ENCODE results near the gene SLC51A. TPM values are rescaled to one million over a fixed set of nuclear protein-coding genes. Genes with fewer than 3 reads are reported as not detected.

SLC51A gene
- total RNA-seq, 2 experiments from 2014 or later, result not detected

GRCh38 chr3:196260784-196261183 lies 44.5 kb downstream of the SLC51A start:
- Mint-ChIP-seq H3K9me3 (peaks cover 3% of the 10 kb centered on the region), H3K27me3 (no peaks in the 10 kb centered on the region), H3K4me1 (ENCODE audit: low read depth) (no peaks in the 10 kb centered on the region), H3K4me3 (no peak overlapping the region), H3K36me3 (ENCODE audit: low read depth) (peaks cover 23% of the 10 kb centered on the region), H3K27ac (no peak overlapping the region)
- CTCF ChIA-PET, result interaction anchor here (2.4 kb wide), 1 partner anchor 262 kb away, joined by 10 read pairs; no protein-coding TSS in a partner anchor
- ATAC-seq, result no peak
- POLR2A ChIA-PET, result no interaction called here
- intact Hi-C loops (cut with micrococcal nuclease), result no loop called here
- no peak for DNase-seq
- TF ChIP-seq, protein P1, sequence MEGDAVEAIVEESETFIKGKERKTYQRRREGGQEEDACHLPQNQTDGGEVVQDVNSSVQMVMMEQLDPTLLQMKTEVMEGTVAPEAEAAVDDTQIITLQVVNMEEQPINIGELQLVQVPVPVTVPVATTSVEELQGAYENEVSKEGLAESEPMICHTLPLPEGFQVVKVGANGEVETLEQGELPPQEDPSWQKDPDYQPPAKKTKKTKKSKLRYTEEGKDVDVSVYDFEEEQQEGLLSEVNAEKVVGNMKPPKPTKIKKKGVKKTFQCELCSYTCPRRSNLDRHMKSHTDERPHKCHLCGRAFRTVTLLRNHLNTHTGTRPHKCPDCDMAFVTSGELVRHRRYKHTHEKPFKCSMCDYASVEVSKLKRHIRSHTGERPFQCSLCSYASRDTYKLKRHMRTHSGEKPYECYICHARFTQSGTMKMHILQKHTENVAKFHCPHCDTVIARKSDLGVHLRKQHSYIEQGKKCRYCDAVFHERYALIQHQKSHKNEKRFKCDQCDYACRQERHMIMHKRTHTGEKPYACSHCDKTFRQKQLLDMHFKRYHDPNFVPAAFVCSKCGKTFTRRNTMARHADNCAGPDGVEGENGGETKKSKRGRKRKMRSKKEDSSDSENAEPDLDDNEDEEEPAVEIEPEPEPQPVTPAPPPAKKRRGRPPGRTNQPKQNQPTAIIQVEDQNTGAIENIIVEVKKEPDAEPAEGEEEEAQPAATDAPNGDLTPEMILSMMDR (IDR thresholded peaks at IDR 0.05), result no peak

DNA sequence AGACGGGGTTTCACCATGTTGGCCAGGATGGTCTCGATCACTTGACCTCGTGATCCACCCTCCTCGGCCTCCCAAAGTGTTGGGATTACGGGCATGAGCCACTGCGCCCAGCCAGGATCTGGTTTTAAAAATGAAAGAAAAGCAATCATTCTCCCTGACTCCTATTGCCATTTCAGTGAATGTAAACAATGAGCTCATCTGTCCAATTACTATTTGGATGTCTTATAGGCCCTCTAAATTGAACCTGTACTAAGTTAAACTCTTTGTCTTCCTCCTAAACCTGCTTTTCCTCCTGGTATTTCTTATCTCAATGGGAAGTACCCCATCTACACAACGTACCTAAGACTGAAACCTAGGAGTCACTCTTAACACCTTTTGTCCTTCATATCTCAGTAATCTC lies 47.5 kb downstream of the SLC51A start:
- DNase-seq (no peak), ATAC-seq (no peak)
- no peak overlapping the region for H3K4me3 Mint-ChIP-seq
- peaks cover 22% of the 10 kb centered on the region for H3K36me3 Mint-ChIP-seq (ENCODE audit: low read depth)
- H3K27me3 Mint-ChIP-seq, result no peaks in the 10 kb centered on the region
- TF ChIP-seq, protein P1 (IDR thresholded peaks at IDR 0.05), result no peak
- intact Hi-C loops (cut with micrococcal nuclease), result no loop called here
- POLR2A ChIA-PET, result interaction anchor here (1.0 kb wide), 1 partner anchor 10 kb away, joined by 4 read pairs; no protein-coding TSS in a partner anchor
- no peaks in the 10 kb centered on the region for H3K4me1 Mint-ChIP-seq (ENCODE audit: low read depth)
- peaks cover 3% of the 10 kb centered on the region for H3K9me3 Mint-ChIP-seq
- no peak overlapping the region for H3K27ac Mint-ChIP-seq
- CTCF ChIA-PET, result interaction anchor here (1.5 kb wide), 1 partner anchor 9 kb away, joined by 4 read pairs; no protein-coding TSS in a partner anchor

- Mint-ChIP-seq H3K27me3 (no peaks in the 10 kb centered on the region), H3K36me3 (ENCODE audit: low read depth) (peaks cover 34% of the 10 kb centered on the region), H3K9me3 (peaks cover 2% of the 10 kb centered on the region), H3K4me1 (ENCODE audit: low read depth) (peaks cover 29% of the 10 kb centered on the region), H3K27ac (no peak overlapping the region), H3K4me3 (no peak overlapping the region)
- POLR2A ChIA-PET, result no interaction called here
- TF ChIP-seq, protein P1 (IDR thresholded peaks at IDR 0.05), result no peak
- DNase-seq (no peak), ATAC-seq (no peak)
- CTCF ChIA-PET, result interaction anchor here (0.6 to 2.2 kb wide), 6 partner anchors 10 to 417 kb away, joined by 3 to 7 read pairs (median 3); no protein-coding TSS in a partner anchor
- intact Hi-C loops (cut with micrococcal nuclease), result no loop called here
These were observed 52.2 kb downstream of the SLC51A start for GRCh38 chr3:196268284-196269163.

- Mint-ChIP-seq H3K27ac (peak overlapping the region; percentile 8), H3K4me3 (no peak overlapping the region), H3K27me3 (no peaks in the 10 kb centered on the region), H3K9me3 (peaks cover 2% of the 10 kb centered on the region), H3K4me1 (ENCODE audit: low read depth) (peaks cover 47% of the 10 kb centered on the region), H3K36me3 (ENCODE audit: low read depth) (peaks cover 28% of the 10 kb centered on the region)
- ChIA-PET CTCF (interaction anchor here (0.7 kb wide), 1 partner anchor 50 kb away, joined by 3 read pairs; no protein-coding TSS in a partner anchor), POLR2A (no interaction called here)
- no peak for DNase-seq
- TF ChIP-seq, protein P1 (IDR thresholded peaks at IDR 0.05), result no peak
- no peak for ATAC-seq
- intact Hi-C loops (cut with micrococcal nuclease), result no loop called here
These were observed 54.2 kb downstream of the SLC51A start for GRCh38 chr3:196270499-196270898.

DNA sequence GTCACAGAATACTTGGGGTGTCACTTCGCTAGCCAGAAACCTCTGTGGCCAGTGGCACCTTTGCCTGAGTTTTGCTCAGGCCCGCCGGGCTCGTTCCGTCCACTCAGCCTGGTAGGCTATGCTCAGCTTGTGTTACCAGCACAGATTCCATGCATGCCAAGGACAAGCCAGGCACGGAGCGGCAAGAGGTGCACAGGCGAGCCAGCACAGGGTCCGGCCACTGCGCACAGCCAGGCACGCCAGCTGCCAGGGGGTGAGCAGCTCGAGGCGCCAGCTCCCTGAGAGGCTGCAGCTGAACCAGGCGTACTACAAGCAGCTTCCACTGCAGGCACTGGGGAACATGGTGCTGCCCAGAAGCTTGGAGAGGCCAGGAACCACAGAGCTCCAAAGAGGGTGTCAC lies 56.5 kb downstream of the SLC51A start:
- ChIA-PET POLR2A (interaction anchor here (1.0 to 2.0 kb wide), 4 partner anchors 9 to 45 kb away, joined by 4 to 8 read pairs (median 4); partner anchors contain the start of gene DYNLT2B), CTCF (interaction anchor here (0.7 to 3.1 kb wide), 5 partner anchors 9 to 266 kb away, joined by 3 to 9 read pairs (median 4); no protein-coding TSS in a partner anchor)
- Mint-ChIP-seq H3K9me3 (peaks cover 5% of the 10 kb centered on the region), H3K4me1 (ENCODE audit: low read depth) (peaks cover 53% of the 10 kb centered on the region), H3K36me3 (ENCODE audit: low read depth) (peaks cover 32% of the 10 kb centered on the region), H3K4me3 (no peak overlapping the region), H3K27ac (peak overlapping the region; percentile 94), H3K27me3 (no peaks in the 10 kb centered on the region)
- DNase-seq (no peak), ATAC-seq (no peak)
- intact Hi-C loops (cut with micrococcal nuclease), result no loop called here
- TF ChIP-seq, protein P1 (IDR thresholded peaks at IDR 0.05), result no peak
